Caco-2 (cell line): Measurements from ENCODE around the gene L3MBTL4. TPM values are rescaled to one million over a fixed set of nuclear protein-coding genes. Genes with fewer than 3 reads are reported as not detected.

Experiments used
- BruUV-seq: library from RNA; stranded (reverse); fragments of 400-500 nt; replicated peaks from 2 replicates; lab custom pipeline; 2021; lab: Mats Ljungman, UMichigan
- CTCF ChIA-PET: fragments of 300-600 bp; sonication (Branson Sonifier 250); formaldehyde crosslinking; loops from one replicate; lab custom pipeline; 2022; ENCODE audit warnings: antibody characterized with exemption; lab: Charles Lee
- POLR2A ChIA-PET: fragments of 300-600 bp; sonication (Branson Sonifier 250); formaldehyde crosslinking; loops from one replicate; lab custom pipeline; 2022; ENCODE audit warnings: antibody characterized with exemption; lab: Charles Lee
- DNase-seq, 2 experiments: peaks; one replicate each; pipeline versions ENCODE4 v3.0.0 to v3.0.0-alpha.2; 2020 to 2022
- H3K27me3 ChIP-seq: replicated peaks from 2 replicates; pipeline ENCODE4 v1.6.0; 2011; ENCODE audit warnings: low read length; ENCODE audit not compliant: control insufficient read depth, insufficient read depth
- H3K36me3 ChIP-seq: 2 replicates; pipeline ENCODE4 v1.5.1; 2011; ENCODE audit warnings: low read length; ENCODE audit not compliant: control insufficient read depth, insufficient read depth
- H3K4me1 ChIP-seq: fragments of 250-450 bp; sonication (Bioruptor Pico); 2 replicates; pipeline ENCODE4 v1.5.1; 2020; ENCODE audit warnings: mild to moderate bottlenecking
- H3K4me3 ChIP-seq: 2 replicates; pipeline ENCODE4 v1.5.1; 2011; ENCODE audit warnings: low read depth, mild to moderate bottlenecking, control low read depth, low read length
- H3K9me3 ChIP-seq: fragments of 250-450 bp; sonication (Bioruptor Pico); 2 replicates; pipeline ENCODE4 v1.5.1; 2020; ENCODE audit warnings: mild to moderate bottlenecking, moderate library complexity
- H3K27ac Mint-ChIP-seq: one replicate; pipeline ENCODE4 v1.8.0; 2022; ENCODE audit warnings: mixed read lengths; ENCODE audit not compliant: unreplicated experiment
- H3K27me3 Mint-ChIP-seq: one replicate; pipeline ENCODE4 v1.8.0; 2022; ENCODE audit warnings: mixed read lengths; ENCODE audit not compliant: insufficient read depth, unreplicated experiment
- H3K36me3 Mint-ChIP-seq: one replicate; pipeline ENCODE4 v1.8.0; 2022; ENCODE audit warnings: mild to moderate bottlenecking, mixed read lengths; ENCODE audit not compliant: insufficient read depth, unreplicated experiment
- H3K4me1 Mint-ChIP-seq: one replicate; pipeline ENCODE4 v1.8.0; 2022; ENCODE audit warnings: low read depth, mixed read lengths; ENCODE audit not compliant: unreplicated experiment
- H3K4me3 Mint-ChIP-seq: one replicate; pipeline ENCODE4 v1.8.0; 2022; ENCODE audit warnings: mild to moderate bottlenecking, moderate library complexity, mixed read lengths; ENCODE audit not compliant: unreplicated experiment
- H3K9me3 Mint-ChIP-seq: one replicate; pipeline ENCODE4 v1.8.0; 2022; ENCODE audit warnings: mixed read lengths; ENCODE audit not compliant: unreplicated experiment
- CTCF ChIP-seq, 2 experiments: fragments of 200-600 bp in 1 of 2; IDR thresholded peaks; 1 replicate in 1 of 2; 2 replicates in 1 of 2; pipeline versions ENCODE4 v1.5.1 to v1.8.0; 2011 to 2022; ENCODE audit warnings: antibody characterized with exemption in 1 of 2, control low read depth in 1 of 2, inconsistent platforms in 1 of 2, low read depth in 1 of 2, low read length in 1 of 2, mild to moderate bottlenecking in 1 of 2, moderate library complexity in 1 of 2; ENCODE audit not compliant: insufficient read depth in 1 of 2, severe bottlenecking in 1 of 2, unreplicated experiment in 1 of 2
- intact Hi-C: fragments of 100-400 bp; cut with micrococcal nuclease; formaldehyde crosslinking; loops from one replicate; pipeline ENCODE4 v1.10.0; 2022; ENCODE audit not compliant: unreplicated experiment
- total RNA-seq: library from RNA; stranded (reverse); gene quantifications from 2 replicates; pipeline ENCODE4 v1.2.3, GENCODE V29; 2022

Gene L3MBTL4
- total RNA-seq, 1 experiment from 2014 or later: 0.23 TPM

GRCh38 chr18:5980721-5981120 lies 434.0 kb downstream of the L3MBTL4 start:
- H3K36me3 ChIP-seq: no peaks in the 10 kb centered on the region
- H3K9me3 Mint-ChIP-seq: no peaks in the 10 kb centered on the region
- BruUV-seq: no TSS peak
- no peak for TF ChIP-seq CTCF (IDR thresholded peaks at IDR 0.05; ENCODE audit: insufficient read depth in 1 of 2, low read depth in 1 of 2, low read length in 1 of 2, severe bottlenecking in 1 of 2, unreplicated experiment in 1 of 2)
- H3K27me3 ChIP-seq: no peaks in the 10 kb centered on the region
- H3K4me3 Mint-ChIP-seq: no peak overlapping the region
- intact Hi-C loops: no loop called here
- peaks cover 6% of the 10 kb centered on the region for H3K27me3 Mint-ChIP-seq
- no peaks in the 10 kb centered on the region for H3K4me1 Mint-ChIP-seq
- H3K9me3 ChIP-seq: no peaks in the 10 kb centered on the region
- no peak overlapping the region for H3K4me3 ChIP-seq
- no peaks in the 10 kb centered on the region for H3K4me1 ChIP-seq
- no peak for DNase-seq
- no peaks in the 10 kb centered on the region for H3K36me3 Mint-ChIP-seq
- ChIA-PET POLR2A (no interaction called here), CTCF (no interaction called here)
- H3K27ac Mint-ChIP-seq: no peak overlapping the region

GRCh38 chr18:5979971-5980457 lies 434.7 kb downstream of the L3MBTL4 start:
- no peaks in the 10 kb centered on the region for H3K9me3 Mint-ChIP-seq
- Histone ChIP-seq H3K27me3 (no peaks in the 10 kb centered on the region), H3K9me3 (no peaks in the 10 kb centered on the region), H3K4me1 (no peaks in the 10 kb centered on the region), H3K4me3 (no peak overlapping the region), H3K36me3 (no peaks in the 10 kb centered on the region)
- TF ChIP-seq CTCF (IDR thresholded peaks at IDR 0.05; ENCODE audit: insufficient read depth in 1 of 2, low read depth in 1 of 2, low read length in 1 of 2, severe bottlenecking in 1 of 2, unreplicated experiment in 1 of 2): no peak
- H3K36me3 Mint-ChIP-seq: no peaks in the 10 kb centered on the region
- no TSS peak for BruUV-seq
- ChIA-PET CTCF (no interaction called here), POLR2A (no interaction called here)
- H3K27ac Mint-ChIP-seq: no peak overlapping the region
- no peak overlapping the region for H3K4me3 Mint-ChIP-seq
- intact Hi-C loops: no loop called here
- H3K27me3 Mint-ChIP-seq: peaks cover 11% of the 10 kb centered on the region
- no peak for DNase-seq
- no peaks in the 10 kb centered on the region for H3K4me1 Mint-ChIP-seq

GRCh38 chr18:5979176-5979888 lies 435.4 kb downstream of the L3MBTL4 start:
- Mint-ChIP-seq H3K4me1 (no peaks in the 10 kb centered on the region), H3K4me3 (no peak overlapping the region), H3K36me3 (no peaks in the 10 kb centered on the region), H3K27ac (no peak overlapping the region), H3K9me3 (no peaks in the 10 kb centered on the region), H3K27me3 (peaks cover 9% of the 10 kb centered on the region)
- no peaks in the 10 kb centered on the region for H3K27me3 ChIP-seq
- H3K4me3 ChIP-seq: no peak overlapping the region
- BruUV-seq: no TSS peak
- TF ChIP-seq CTCF (IDR thresholded peaks at IDR 0.05; ENCODE audit: insufficient read depth in 1 of 2, low read depth in 1 of 2, low read length in 1 of 2, severe bottlenecking in 1 of 2, unreplicated experiment in 1 of 2): no peak
- intact Hi-C loops: no loop called here
- no peaks in the 10 kb centered on the region for H3K36me3 ChIP-seq
- CTCF ChIA-PET: no interaction called here
- H3K4me1 ChIP-seq: no peaks in the 10 kb centered on the region
- H3K9me3 ChIP-seq: no peaks in the 10 kb centered on the region
- DNase-seq: no peak
- POLR2A ChIA-PET: no interaction called here
